B cell (primary cell): ENCODE measurements around the gene OSBPL1A. TPM values are rescaled to one million over a fixed set of nuclear protein-coding genes. Genes with fewer than 3 reads are reported as not detected.

Experiments
- ATAC-seq: fragments of 200-7000 bp; cut with Tn5 transposase; one replicate; pipeline ENCODE4 v1.10.0; 2021; ENCODE audit warnings: low read depth, mild to moderate bottlenecking, moderate number of reproducible peaks, moderate library complexity
- CTCF ChIA-PET: fragments of 350-600 bp; sonication (Branson Sonifier 250); formaldehyde crosslinking; loops from one replicate; lab custom pipeline; 2021; ENCODE audit warnings: antibody characterized with exemption, inconsistent platforms; lab: Charles Lee
- POLR2A ChIA-PET: fragments of 350-600 bp; sonication (Branson Sonifier 250); formaldehyde crosslinking; loops from one replicate; lab custom pipeline; 2021; ENCODE audit warnings: antibody characterized with exemption; lab: Charles Lee
- DNase-seq: peaks from one replicate; pipeline ENCODE4 v3.0.0; 2013
- H2AFZ ChIP-seq: 2 replicates; pipeline ENCODE4 v1.6.1; 2012; ENCODE audit warnings: mild to moderate bottlenecking, low read depth, low read length; ENCODE audit not compliant: insufficient read depth, poor library complexity, severe bottlenecking
- H3K27ac ChIP-seq, 2 donors: 1 replicate in 1 of 2; 2 replicates in 1 of 2; pipeline ENCODE4 v1.5.1; 2012 to 2013; ENCODE audit warnings: low read length in 2 of 2, mild to moderate bottlenecking in 2 of 2, moderate library complexity in 1 of 2
- H3K27me3 ChIP-seq, 4 experiments: fragments of 200-600 bp in 1 of 4; sonication (generic) in 1 of 4; replicated peaks in 1 of 4; 1 replicate in 2 of 4; 2 replicates in 2 of 4; pipeline versions ENCODE4 v1.6.1 to v1.7.0; 2013 to 2016; ENCODE audit warnings: low read length in 3 of 4, mild to moderate bottlenecking in 2 of 4, mixed read lengths in 1 of 4, moderate library complexity in 1 of 4; ENCODE audit not compliant: insufficient read depth in 4 of 4, control insufficient read depth in 3 of 4; ENCODE audit errors: control extremely low read depth in 1 of 4
- H3K36me3 ChIP-seq, 2 experiments: replicated peaks in 1 of 2; 1 replicate in 1 of 2; 2 replicates in 1 of 2; pipeline versions ENCODE4 v1.6.1 to v1.7.1; 2013; ENCODE audit warnings: low read length in 1 of 2; ENCODE audit not compliant: insufficient read depth in 2 of 2, control insufficient read depth in 1 of 2; ENCODE audit errors: control extremely low read depth in 1 of 2, extremely low read depth in 1 of 2
- H3K4me1 ChIP-seq, 2 donors: fragments of 200-600 bp in 1 of 2; sonication (generic) in 1 of 2; 1 replicate in 1 of 2; 2 replicates in 1 of 2; pipeline versions ENCODE4 v1.5.1 to v1.6.1; 2013 to 2017; ENCODE audit warnings: low read length in 2 of 2; ENCODE audit not compliant: control insufficient read depth in 2 of 2, insufficient read depth in 2 of 2
- H3K4me2 ChIP-seq: replicated peaks from 2 replicates; pipeline ENCODE3; 2012; ENCODE audit warnings: mild to moderate bottlenecking, low read depth, low read length; ENCODE audit not compliant: poor library complexity, severe bottlenecking
- H3K4me3 ChIP-seq, 5 experiments: fragments of 200-600 bp in 1 of 5; sonication (generic) in 1 of 5; 1 replicate in 3 of 5; 2 replicates in 2 of 5; pipeline versions ENCODE4 v1.5.1 to v1.7.0; 2011 to 2016; ENCODE audit warnings: low read length in 4 of 5, mild to moderate bottlenecking in 4 of 5, low read depth in 2 of 5, control low read depth in 1 of 5, moderate library complexity in 1 of 5; ENCODE audit not compliant: insufficient read depth in 1 of 5; ENCODE audit errors: control extremely low read depth in 1 of 5, extremely low read depth in 1 of 5
- H3K79me2 ChIP-seq: fragments of 200-600 bp; sonication (generic); one replicate; pipeline ENCODE4 v1.6.0; 2016; ENCODE audit warnings: low read length; ENCODE audit not compliant: control insufficient read depth, insufficient read depth
- H3K9ac ChIP-seq: fragments of 200-600 bp; sonication (generic); 2 replicates; pipeline ENCODE4 v1.6.1; 2017; ENCODE audit warnings: mild to moderate bottlenecking, low read length, moderate library complexity
- H3K9me3 ChIP-seq, 3 donors: one replicate each; pipeline versions ENCODE4 v1.6.1 to v1.7.1; 2013; ENCODE audit warnings: low read length in 2 of 3; ENCODE audit not compliant: control insufficient read depth in 2 of 3, insufficient read depth in 1 of 3; ENCODE audit errors: control extremely low read depth in 1 of 3
- H4K20me1 ChIP-seq: 2 replicates; pipeline ENCODE4 v1.6.0; 2012; ENCODE audit warnings: mild to moderate bottlenecking, low read length; ENCODE audit not compliant: insufficient read depth, control insufficient read depth, poor library complexity, severe bottlenecking
- H3K27ac Mint-ChIP-seq: one replicate; pipeline ENCODE4 v1.8.0; 2021; ENCODE audit warnings: mixed read lengths
- H3K27me3 Mint-ChIP-seq: one replicate; pipeline ENCODE4 v1.8.0; 2021; ENCODE audit warnings: mixed read lengths
- H3K4me1 Mint-ChIP-seq: one replicate; pipeline ENCODE4 v1.8.0; 2021; ENCODE audit warnings: mixed read lengths
- H3K4me3 Mint-ChIP-seq: one replicate; pipeline ENCODE4 v1.8.0; 2021; ENCODE audit warnings: mixed read lengths
- H3K9me3 Mint-ChIP-seq: one replicate; pipeline ENCODE4 v1.8.0; 2022; ENCODE audit warnings: mixed read lengths; ENCODE audit not compliant: insufficient read depth
- EZH2 ChIP-seq: IDR thresholded peaks from 2 replicates; pipeline ENCODE4 v1.6.1; 2012; ENCODE audit warnings: borderline replicate concordance, low read depth, mild to moderate bottlenecking, moderate library complexity, low read length; ENCODE audit not compliant: insufficient read depth, poor library complexity, severe bottlenecking
- whole genome bisulfite sequencing: methylation state at CpG from one replicate; pipeline ENCODE4 v1.1.5; 2013; ENCODE audit warnings: missing lambda C conversion rate; ENCODE audit not compliant: insufficient coverage; 5-methylcytosine and 5-hydroxymethylcytosine counted together
- intact Hi-C: fragments of 100-400 bp; cut with micrococcal nuclease; formaldehyde crosslinking; loops from one replicate; pipeline ENCODE4 v1.10.0; 2022
- polyA plus RNA-seq: library from polyadenylated mRNA; depleted of rRNA; stranded (reverse); fragments of >200 nt; gene quantifications from 2 replicates; pipeline ENCODE4 v1.2.3, GENCODE V29; 2012
- total RNA-seq, 2 donors: library from RNA; stranded (reverse); fragments of 120-200 nt in 1 of 2; gene quantifications; 1 replicate in 1 of 2; 2 replicates in 1 of 2; pipeline versions ENCODE4 v1.2.3 to v1.2.4, GENCODE V29; 2013 to 2022
- TF ChIP-seq, protein P1 (sequence below): fragments of 200-600 bp; IDR thresholded peaks from one replicate; pipeline ENCODE4 v1.8.0; 2022; ENCODE audit warnings: antibody characterized with exemption, mild to moderate bottlenecking

Gene OSBPL1A
- total and polyA plus RNA-seq, 2 donors (not counting 1 experiment from before 2014, with no cell fraction given) = 0.57 to 0.86 TPM

DNA sequence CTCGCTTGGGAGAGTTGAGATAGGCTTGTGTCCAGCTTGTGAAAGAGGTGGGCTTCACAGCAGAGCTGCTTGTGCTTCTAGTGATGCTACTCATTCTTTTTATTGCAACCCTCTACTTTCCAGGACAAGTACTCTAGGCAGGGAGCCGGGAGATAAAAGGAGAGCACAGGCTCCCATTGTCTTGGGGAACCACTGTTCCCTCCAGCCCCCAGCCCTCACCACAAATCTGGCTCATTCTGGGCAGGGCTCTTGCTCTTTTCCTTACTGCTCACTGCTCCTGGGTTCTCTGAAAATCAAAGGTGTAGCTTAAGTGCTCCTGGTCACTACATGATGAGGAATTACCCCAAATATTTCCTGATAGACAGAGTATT, 177.3 kb downstream of the OSBPL1A start:
- Histone ChIP-seq H2AFZ (no peak overlapping the region), H3K36me3 (no peaks in the 10 kb centered on the region), H4K20me1 (no peaks in the 10 kb centered on the region), H3K4me3 (no peak overlapping the region), H3K9me3 (no peaks in the 10 kb centered on the region), H3K4me1 (no peaks in the 10 kb centered on the region), H3K4me2 (no peak overlapping the region), H3K79me2 (no peaks in the 10 kb centered on the region), H3K9ac (no peak overlapping the region), H3K27ac (no peak overlapping the region), H3K27me3 (no peaks in the 10 kb centered on the region)
- ChIA-PET POLR2A (no interaction called here), CTCF (interaction anchor here (1.6 kb wide), 1 partner anchor 44 kb away, joined by 5 read pairs; no protein-coding TSS in a partner anchor)
- Mint-ChIP-seq H3K4me1 (no peaks in the 10 kb centered on the region), H3K4me3 (no peak overlapping the region), H3K27me3 (peaks cover 4% of the 10 kb centered on the region), H3K9me3 (no peaks in the 10 kb centered on the region), H3K27ac (no peak overlapping the region)
- intact Hi-C loops = no loop called here
- TF ChIP-seq EZH2 = no peak
- TF ChIP-seq, protein P1, sequence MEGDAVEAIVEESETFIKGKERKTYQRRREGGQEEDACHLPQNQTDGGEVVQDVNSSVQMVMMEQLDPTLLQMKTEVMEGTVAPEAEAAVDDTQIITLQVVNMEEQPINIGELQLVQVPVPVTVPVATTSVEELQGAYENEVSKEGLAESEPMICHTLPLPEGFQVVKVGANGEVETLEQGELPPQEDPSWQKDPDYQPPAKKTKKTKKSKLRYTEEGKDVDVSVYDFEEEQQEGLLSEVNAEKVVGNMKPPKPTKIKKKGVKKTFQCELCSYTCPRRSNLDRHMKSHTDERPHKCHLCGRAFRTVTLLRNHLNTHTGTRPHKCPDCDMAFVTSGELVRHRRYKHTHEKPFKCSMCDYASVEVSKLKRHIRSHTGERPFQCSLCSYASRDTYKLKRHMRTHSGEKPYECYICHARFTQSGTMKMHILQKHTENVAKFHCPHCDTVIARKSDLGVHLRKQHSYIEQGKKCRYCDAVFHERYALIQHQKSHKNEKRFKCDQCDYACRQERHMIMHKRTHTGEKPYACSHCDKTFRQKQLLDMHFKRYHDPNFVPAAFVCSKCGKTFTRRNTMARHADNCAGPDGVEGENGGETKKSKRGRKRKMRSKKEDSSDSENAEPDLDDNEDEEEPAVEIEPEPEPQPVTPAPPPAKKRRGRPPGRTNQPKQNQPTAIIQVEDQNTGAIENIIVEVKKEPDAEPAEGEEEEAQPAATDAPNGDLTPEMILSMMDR = no peak
- WGBS = 78% methylated on average over 1 of the region's 2 CpGs
- ATAC-seq (no peak), DNase-seq (no peak)

DNA sequence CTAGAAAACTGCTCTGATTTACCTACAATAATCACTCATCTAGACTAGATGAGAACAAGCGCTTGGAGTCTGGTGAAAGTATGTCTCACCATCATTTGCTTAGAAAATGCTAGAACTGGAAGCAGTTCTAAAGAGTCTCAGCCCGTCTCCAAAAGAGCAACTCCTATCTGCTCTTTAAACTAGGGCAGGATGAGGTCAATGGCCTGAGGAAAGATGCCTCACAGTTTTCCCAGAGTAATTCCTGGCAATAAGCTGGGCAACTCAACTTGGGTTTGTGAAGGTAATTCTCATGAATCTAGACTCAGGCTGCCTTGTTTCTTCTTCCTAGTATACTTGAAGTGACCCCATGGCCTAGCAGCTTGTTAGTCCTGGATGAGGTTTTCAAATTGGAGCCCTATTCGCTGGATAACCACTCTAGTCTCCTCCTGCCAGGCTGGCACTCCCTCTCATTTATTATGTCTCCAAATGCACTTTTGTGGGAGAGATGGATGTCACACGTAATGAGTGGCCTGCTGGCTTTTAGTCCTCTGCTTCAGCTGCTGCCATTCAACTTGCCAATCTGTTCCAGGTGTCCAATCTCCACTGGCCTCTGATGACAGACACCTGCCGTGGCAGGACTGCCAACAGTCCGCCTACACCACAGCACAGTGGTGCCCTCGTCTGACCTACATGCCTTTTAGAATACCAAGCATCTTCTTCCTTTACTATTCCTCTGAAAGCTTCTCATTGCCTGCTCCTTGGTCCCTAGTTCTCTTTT, 177.9 kb downstream of the OSBPL1A start:
- no peak overlapping the region for H2AFZ ChIP-seq
- no peak for TF ChIP-seq EZH2
- TF ChIP-seq, protein P1 = no peak
- H3K4me2 ChIP-seq = no peak overlapping the region
- ATAC-seq (no peak), DNase-seq (no peak)
- H3K36me3 ChIP-seq = no peaks in the 10 kb centered on the region
- H3K27ac Mint-ChIP-seq = no peak overlapping the region
- WGBS = 70% methylated on average over 2 of the region's 7 CpGs
- H3K4me3 ChIP-seq = no peak overlapping the region
- ChIA-PET POLR2A (no interaction called here), CTCF (interaction anchor here (1.6 kb wide), 1 partner anchor 43 kb away, joined by 5 read pairs; no protein-coding TSS in a partner anchor)
- no peaks in the 10 kb centered on the region for H3K79me2 ChIP-seq
- H4K20me1 ChIP-seq = no peaks in the 10 kb centered on the region
- H3K9ac ChIP-seq = no peak overlapping the region
- no peaks in the 10 kb centered on the region for H3K27me3 ChIP-seq
- no peaks in the 10 kb centered on the region for H3K9me3 Mint-ChIP-seq
- H3K4me1 ChIP-seq = no peaks in the 10 kb centered on the region
- H3K4me3 Mint-ChIP-seq = no peak overlapping the region
- H3K9me3 ChIP-seq = no peaks in the 10 kb centered on the region
- H3K4me1 Mint-ChIP-seq = no peaks in the 10 kb centered on the region
- H3K27me3 Mint-ChIP-seq = peaks cover 4% of the 10 kb centered on the region
- intact Hi-C loops = no loop called here
- no peak overlapping the region for H3K27ac ChIP-seq
